ENCODE results near the gene CCDC110.

DNA sequence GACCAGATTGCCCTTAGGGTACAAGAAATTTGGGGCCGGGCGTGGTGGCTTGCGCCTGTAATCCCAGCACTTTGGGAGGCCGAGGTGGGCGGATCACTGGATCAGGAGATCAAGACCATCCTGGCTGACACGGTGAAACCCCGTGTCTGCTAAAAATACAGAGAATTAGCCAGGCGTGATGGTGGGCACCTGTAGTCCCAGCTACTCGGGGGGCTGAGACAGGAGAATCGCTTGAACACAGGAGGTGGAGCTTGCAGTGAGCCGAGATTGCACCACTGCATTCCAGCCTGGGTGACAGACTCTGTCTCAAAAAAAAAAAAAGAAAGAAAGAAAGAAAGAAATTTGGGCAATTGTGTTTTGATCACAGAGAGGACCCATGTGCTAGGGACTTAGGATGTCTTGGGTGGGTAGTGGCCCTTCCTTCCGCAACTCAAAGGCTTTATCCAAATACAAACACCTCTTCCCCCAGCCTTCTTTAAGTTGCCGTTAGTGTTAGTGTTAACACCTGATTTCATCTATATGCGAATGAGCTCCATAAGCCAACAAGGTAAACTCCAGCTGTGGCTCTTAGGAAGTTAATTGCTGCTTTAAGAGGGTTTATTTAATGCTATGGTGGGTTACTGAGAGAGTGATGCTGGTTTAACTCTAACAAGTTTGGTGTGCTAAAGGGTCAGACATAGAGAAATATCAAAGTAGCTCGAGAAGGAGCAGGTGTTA lies 8.6 kb upstream of the CCDC110 start:
- TF ChIP-seq, protein P1, sequence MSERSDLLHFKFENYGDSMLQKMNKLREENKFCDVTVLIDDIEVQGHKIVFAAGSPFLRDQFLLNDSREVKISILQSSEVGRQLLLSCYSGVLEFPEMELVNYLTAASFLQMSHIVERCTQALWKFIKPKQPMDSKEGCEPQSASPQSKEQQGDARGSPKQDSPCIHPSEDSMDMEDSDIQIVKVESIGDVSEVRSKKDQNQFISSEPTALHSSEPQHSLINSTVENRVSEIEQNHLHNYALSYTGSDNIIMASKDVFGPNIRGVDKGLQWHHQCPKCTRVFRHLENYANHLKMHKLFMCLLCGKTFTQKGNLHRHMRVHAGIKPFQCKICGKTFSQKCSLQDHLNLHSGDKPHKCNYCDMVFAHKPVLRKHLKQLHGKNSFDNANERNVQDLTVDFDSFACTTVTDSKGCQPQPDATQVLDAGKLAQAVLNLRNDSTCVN (CRISPR knock-in tag; IDR thresholded peaks at IDR 0.05), result no peak
- no peak for TF ChIP-seq POLR2A (conservative IDR thresholded peaks at IDR 0.05)
- TF ChIP-seq FOXP1 (CRISPR knock-in tag; IDR thresholded peaks at IDR 0.05), result no peak
- TF ChIP-seq, protein P2, sequence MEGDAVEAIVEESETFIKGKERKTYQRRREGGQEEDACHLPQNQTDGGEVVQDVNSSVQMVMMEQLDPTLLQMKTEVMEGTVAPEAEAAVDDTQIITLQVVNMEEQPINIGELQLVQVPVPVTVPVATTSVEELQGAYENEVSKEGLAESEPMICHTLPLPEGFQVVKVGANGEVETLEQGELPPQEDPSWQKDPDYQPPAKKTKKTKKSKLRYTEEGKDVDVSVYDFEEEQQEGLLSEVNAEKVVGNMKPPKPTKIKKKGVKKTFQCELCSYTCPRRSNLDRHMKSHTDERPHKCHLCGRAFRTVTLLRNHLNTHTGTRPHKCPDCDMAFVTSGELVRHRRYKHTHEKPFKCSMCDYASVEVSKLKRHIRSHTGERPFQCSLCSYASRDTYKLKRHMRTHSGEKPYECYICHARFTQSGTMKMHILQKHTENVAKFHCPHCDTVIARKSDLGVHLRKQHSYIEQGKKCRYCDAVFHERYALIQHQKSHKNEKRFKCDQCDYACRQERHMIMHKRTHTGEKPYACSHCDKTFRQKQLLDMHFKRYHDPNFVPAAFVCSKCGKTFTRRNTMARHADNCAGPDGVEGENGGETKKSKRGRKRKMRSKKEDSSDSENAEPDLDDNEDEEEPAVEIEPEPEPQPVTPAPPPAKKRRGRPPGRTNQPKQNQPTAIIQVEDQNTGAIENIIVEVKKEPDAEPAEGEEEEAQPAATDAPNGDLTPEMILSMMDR (IDR thresholded peaks at IDR 0.05 in 2 of 3, conservative IDR thresholded peaks at IDR 0.05 in 1 of 3; ENCODE audit: insufficient read depth in 2 of 3, low read depth in 1 of 3, low read length in 3 of 3), result no peak
- TF ChIP-seq CGGBP1 (CRISPR knock-in tag; IDR thresholded peaks at IDR 0.05), result no peak
- no peak for TF ChIP-seq EP300 (IDR thresholded peaks at IDR 0.05; ENCODE audit: low read length)
- no peak for TF ChIP-seq GATA2 (CRISPR knock-in tag; IDR thresholded peaks at IDR 0.05)
- no peak for TF ChIP-seq ELF4 (CRISPR knock-in tag; IDR thresholded peaks at IDR 0.05)
- TF ChIP-seq MNT (conservative IDR thresholded peaks at IDR 0.05), result no peak
- no peak for TF ChIP-seq RNF2 (IDR thresholded peaks at IDR 0.05)
- no peak for TF ChIP-seq ZFP36 (IDR thresholded peaks at IDR 0.05; ENCODE audit: low read depth, low read length, partially characterized antibody)

All from K562 (cell line).